GM19238 (cell line): ENCODE measurements around the gene SSBP2.
"Not testable (repeated sequence)": the region's sequence is repeated elsewhere in the genome, so short reads cannot be mapped to it uniquely, and the experiment has no call there.

Experiments used
- DNase-seq: peaks from one replicate; pipeline ENCODE4 v3.0.0; 2011; ENCODE audit warnings: low spot score; ENCODE audit not compliant: insufficient read length

Gene SSBP2

DNA sequence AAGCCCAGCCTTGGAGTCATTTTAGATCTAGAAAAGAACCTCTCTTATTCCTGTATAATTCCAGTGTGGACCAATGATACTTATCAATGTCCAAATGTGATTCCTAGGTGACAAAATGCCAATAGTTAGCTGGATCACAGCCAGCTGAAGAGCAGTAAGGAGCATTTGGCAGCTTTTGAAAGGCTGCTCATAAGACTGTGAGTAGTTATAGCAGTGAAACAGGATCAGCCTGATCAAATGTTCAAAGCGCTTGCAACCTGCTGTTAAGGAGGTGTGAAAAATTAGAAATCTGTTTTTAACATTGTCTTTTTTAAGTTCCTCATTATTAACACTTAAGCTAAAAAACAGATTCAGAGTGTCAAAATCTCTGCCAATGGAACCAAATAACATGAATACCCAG is 85.1 kb downstream of the SSBP2 start:
- DNase-seq = no peak

DNA sequence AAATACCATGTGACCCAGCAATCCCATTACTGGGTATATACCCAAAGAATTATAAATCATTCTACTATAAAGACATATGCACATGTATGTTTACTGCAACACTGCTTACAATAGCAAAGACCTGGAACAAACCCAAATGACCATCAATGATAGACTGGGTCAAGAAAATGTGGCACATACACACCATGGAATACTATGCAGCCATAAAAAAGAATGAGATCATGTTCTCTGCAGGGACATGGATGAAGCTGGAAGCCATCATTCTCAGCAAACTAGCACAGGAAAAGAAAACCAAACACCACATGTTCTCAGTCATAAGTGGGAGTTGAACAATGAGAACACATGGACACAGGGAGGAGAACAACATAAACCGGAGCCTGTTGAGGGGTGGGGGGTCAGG is 90.3 kb downstream of the SSBP2 start:
- DNase-seq = not testable (repeated sequence)

DNA sequence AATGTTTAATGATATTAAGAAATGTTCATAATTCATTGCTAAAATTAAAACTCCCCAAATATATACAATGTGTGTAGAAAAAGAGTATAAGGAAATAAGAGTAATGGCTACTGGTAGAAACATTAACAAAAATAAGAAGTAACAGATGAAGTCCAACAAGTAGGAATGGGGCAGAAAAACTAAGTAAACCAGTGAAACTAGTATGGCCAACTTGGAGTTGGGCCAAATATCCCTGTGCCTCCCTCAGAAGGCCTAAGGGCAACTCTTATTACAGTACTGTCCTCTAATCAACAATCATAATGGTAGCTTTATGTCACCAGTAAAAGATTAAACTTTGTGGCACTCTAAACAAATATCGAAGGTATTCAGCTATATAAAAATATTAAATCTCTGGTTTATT is 93.5 kb downstream of the SSBP2 start:
- DNase-seq = no peak

DNA sequence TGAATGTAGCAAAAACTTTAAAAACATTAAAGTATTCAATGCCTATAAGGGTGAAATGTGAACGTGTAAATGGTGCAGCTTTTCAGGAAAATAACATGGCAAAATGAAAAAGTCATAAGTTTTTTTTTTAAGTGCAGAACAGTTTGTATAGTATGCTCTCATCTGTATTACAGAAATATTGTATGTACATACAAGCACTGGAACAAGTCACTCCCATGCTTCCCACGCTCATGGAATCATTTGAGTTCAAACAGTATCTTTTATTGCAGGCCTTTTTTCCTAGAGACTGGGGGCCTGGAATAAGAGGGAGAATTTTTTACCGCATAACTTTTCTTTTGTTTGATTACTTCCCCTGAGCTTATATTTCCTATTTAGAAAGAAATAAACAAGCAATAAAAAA is 94.1 kb downstream of the SSBP2 start:
- DNase-seq = no peak

- no peak for DNase-seq
Observed at GRCh38 chr5:81650987-81651386, 99.9 kb downstream of the SSBP2 start.

DNA sequence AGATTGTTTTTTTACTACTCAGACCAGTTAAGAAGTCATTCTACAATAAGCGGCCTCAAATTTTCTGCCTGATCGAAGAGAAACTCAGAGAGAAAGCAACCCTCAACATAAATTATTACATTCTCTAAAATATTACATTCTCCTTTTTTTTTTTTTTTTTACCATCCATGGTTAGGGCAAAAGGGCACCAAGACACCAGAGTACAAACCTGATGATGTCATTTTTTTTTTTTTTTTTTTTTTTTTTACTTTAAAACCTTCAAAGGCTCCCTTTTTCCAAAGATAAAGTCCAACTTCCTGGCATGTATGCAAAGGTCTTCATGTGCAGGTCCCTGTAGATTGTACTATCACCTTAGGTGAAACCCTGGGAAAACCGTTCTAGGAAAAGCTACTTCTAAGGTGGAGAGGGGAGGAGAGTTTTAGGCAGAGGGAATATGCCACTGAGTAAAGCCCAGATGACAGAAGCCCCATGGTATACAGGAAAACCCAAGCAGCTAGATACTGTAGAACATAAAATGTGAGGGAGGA is 104.4 kb downstream of the SSBP2 start:
- no peak for DNase-seq

DNA sequence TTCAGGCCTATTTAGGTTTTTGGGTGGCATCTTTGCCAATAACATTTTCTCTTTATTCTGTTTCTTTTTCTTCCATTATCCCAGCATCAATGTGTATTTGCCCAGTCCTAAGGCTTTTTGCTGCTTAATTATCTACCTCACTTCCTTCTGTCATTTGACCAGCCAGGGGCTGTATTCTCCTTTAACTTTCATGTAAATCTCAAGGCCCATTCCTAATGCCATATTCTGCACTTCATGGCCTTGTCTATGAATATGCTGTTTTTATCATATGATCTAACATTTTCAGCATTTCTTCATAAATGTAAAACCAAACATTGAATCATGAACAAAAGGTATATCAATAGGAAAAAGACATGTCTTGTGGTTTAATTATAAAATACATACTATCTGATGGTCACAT is 108.7 kb downstream of the SSBP2 start:
- no peak for DNase-seq

- no peak for DNase-seq
Observed at GRCh38 chr5:81639556-81639955, 111.3 kb downstream of the SSBP2 start.

DNA sequence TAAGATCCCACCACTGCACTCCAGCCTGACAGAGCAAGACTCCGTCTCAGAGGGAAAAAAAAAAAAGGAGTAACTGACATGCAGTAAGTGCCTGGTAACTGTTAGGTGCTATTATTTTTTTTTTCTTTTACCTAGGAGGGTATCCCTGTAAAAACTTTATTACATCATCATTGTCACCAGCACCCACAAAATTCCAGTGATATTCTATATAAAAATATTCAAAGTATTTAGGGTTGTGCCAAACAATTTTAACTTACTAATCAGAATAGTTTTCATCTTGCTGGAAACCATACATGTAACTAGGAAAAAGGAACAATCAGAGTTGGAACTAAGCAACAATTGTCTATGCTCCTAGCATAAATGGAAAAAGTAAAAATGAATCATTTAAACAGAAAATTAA is 112.4 kb downstream of the SSBP2 start:
- no peak for DNase-seq

GRCh38 chr5:81633891-81634290 is 117.0 kb downstream of the SSBP2 start:
- no peak for DNase-seq

GRCh38 chr5:81633471-81633870 is 117.4 kb downstream of the SSBP2 start:
- DNase-seq = no peak

DNA sequence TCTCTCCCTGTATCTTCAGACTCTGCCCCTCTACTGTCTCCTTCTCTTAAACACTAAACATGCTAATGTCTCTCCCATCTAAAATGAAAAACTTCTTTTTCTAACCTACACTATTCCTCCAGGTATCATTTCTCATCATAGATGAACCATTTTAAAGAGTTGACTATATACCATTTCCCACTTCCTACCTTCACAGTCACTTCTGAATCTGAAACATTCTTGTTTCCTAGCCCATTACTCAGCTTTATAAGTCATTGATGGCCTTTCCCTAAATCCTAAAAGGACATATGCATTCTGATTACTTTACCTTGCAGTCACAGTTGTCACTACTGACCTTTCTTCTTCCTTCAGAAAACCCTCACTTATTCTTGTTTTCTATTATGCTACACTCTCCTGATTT is 118.2 kb downstream of the SSBP2 start:
- no peak for DNase-seq

DNA sequence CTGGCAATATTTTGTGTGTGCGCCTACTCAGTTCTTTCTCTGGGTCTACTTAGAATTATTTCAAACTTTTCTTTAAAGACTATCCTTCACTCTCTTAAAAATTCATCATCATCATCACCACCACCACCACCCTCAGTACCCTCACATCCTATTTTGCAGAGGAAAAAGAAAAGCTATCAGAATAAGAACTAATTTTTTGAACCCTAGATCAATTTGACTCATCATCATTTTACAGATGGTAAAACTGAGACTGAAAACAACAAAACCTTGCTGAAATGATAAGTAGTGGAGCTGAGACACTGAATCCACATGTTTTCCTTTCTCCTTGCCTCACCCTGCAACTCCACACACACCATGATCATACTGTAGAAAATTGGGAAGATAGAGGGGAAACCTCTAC is 119.3 kb downstream of the SSBP2 start:
- no peak for DNase-seq

DNA sequence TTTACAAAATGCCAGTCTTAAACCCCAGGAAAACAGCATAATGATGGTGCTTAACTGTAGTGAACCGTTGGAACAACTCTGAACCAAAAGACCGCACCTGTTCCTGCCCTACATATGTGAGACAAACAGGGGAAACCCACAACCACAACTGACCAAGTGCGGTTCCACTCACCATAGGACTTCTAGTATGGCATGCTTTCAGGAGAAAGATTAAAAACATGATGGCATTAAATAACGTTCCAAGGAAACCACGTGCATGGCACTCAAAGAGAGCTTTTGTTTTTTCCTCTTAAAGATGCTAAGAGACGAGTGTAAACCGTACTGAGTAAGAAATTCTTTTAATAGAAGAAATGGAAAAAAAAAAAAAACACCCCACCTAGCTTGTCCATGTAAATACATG is 119.8 kb downstream of the SSBP2 start:
- DNase-seq = peak; percentile 14

DNA sequence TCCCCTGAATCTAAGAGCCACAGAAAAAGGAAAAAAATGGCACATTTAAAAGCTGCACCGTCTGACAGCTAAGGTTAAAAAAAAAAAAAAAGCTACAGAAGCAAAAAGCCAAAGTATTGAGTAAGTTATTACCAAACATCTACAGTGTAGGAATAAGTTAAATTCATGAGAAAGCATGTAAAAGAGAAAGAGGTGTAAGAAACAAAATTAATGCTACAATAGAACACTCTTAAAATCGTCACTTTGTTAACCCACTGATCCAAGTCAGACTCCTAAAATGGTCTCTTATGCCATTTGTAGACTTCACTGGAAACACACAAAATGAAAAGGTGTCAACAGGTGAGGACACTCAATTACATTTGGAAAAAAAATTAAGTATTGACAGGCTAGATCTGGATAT is 120.2 kb downstream of the SSBP2 start:
- DNase-seq = no peak

GRCh38 chr5:81629986-81630385 is 120.9 kb downstream of the SSBP2 start:
- DNase-seq = no peak

GRCh38 chr5:81628061-81628460 is 122.8 kb downstream of the SSBP2 start:
- not testable (repeated sequence) for DNase-seq

DNA sequence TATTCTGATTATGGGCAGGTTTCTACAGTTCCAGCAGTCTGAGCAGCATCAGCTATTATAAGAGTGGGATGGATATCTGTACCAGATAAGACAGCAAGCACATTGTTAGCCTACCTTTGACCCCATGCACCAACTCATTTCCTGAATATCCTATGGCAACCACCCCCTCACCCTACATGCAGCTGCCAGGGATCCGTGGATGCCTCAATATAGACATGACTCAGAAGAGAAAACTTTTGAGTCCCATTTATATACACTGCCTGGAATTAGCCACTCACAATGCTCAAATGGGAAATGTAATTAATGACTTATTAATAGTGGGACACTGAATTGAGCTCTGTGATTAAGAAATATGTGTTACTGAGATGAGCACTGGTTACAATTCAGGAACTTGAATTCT is 124.4 kb downstream of the SSBP2 start:
- DNase-seq = no peak

- no peak for DNase-seq
Observed at GRCh38 chr5:81609810-81610375, 141.0 kb downstream of the SSBP2 start.

DNA sequence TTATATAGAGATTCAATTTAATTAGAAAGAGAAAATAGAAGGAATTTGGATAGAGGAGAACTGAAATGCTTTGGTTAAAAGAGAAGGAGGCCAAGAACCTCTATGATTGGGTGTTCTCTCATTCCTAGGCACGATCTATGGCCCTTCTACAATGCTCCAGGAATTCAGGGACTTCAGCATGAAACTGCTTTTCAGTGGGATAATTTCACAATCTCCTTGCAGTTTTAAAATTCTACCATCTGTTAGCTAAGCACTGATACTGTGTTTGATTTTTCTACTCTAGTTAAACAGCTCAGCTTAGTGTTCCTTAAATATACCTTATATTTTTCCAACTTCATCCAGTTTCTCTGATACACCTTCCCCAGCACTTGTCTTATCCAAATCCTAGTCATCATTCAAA is 141.9 kb downstream of the SSBP2 start:
- DNase-seq = no peak

- no peak for DNase-seq
Observed at GRCh38 chr5:81607693-81608092, 143.2 kb downstream of the SSBP2 start.

DNA sequence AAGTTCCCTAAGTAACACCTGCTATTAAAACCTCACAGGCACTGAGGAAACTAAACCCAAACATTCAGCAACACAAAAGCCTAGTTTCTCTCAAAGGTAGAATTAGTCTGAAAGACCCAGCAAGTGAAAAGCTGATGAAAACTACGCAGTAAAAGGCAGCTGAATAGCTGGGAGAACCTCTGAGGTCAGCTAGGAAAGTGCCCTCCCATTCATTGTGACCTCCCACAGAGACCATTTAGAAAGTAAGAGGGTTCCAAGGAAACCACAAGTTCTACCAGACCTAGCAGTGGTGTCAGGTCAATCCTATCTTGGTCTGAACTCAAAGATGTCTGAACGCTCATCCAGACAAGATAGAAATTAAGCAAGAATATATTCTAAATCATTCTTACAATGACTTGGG is 144.7 kb downstream of the SSBP2 start:
- DNase-seq = no peak

DNA sequence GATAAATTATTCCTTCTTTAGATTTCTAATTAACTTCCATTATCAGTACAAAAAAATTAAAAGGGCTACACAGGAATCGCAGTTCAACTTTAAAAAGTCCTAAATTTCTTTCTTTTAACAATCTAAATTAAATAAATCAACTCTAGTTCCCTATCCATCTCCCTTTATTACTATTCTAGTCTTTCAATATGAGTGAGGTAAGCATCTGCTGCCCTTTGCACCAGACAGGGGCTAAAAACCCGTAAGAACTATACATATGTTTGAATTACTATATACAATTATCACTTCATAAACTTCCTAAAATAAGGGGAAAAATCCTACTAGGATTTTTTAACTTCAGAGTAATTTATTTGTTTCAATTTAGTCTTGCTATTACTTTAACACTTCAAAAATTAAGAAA is 145.6 kb downstream of the SSBP2 start:
- DNase-seq = no peak

GRCh38 chr5:81604193-81604592 is 146.7 kb downstream of the SSBP2 start:
- no peak for DNase-seq
